Activated CD4-positive, alpha-beta T cell treated with anti-CD3 and anti-CD28 coated beads, Interleukin-2, amount 50 U/mL, for 24 hours (primary cell): ENCODE data around the gene REM2.
"Not testable (repeated sequence)": the region's sequence is repeated elsewhere in the genome, so short reads cannot be mapped to it uniquely, and the experiment has no call there.

Source experiments
- DNase-seq, 2 donors: peaks; one replicate each; pipeline ENCODE4 v3.0.0-alpha.2; 2020; ENCODE audit warnings: low read depth in 1 of 2, low spot score in 1 of 2

REM2 gene

GRCh38 chr14:22848351-22849164 lies 34.5 kb upstream of the REM2 start:
- no peak for DNase-seq

GRCh38 chr14:22849212-22849819 lies 33.7 kb upstream of the REM2 start:
- DNase-seq, result no peak

- DNase-seq, result no peak
Measured at GRCh38 chr14:22850944-22851764, 31.9 kb upstream of the REM2 start.

GRCh38 chr14:22852178-22852577 lies 30.8 kb upstream of the REM2 start:
- not testable (repeated sequence) for DNase-seq

GRCh38 chr14:22852599-22852939 lies 30.5 kb upstream of the REM2 start:
- DNase-seq, result no peak

GRCh38 chr14:22852940-22853767 lies 29.9 kb upstream of the REM2 start:
- peak; percentile 90 to 95 for DNase-seq

GRCh38 chr14:22854296-22854695 lies 28.7 kb upstream of the REM2 start:
- DNase-seq, result not testable (repeated sequence)

- DNase-seq, result no peak
Measured at GRCh38 chr14:22854963-22855724, 27.9 kb upstream of the REM2 start.

- DNase-seq, result no peak
Measured at GRCh38 chr14:22856428-22856827, 26.6 kb upstream of the REM2 start.

GRCh38 chr14:22860377-22860776 lies 22.6 kb upstream of the REM2 start:
- not testable (repeated sequence) for DNase-seq

- no peak for DNase-seq
Measured at GRCh38 chr14:22861651-22862050, 21.4 kb upstream of the REM2 start.

- DNase-seq, result no peak
Measured at GRCh38 chr14:22864979-22865378, 18.0 kb upstream of the REM2 start.

- no peak for DNase-seq
Measured at GRCh38 chr14:22865424-22866405, 17.3 kb upstream of the REM2 start.

GRCh38 chr14:22866874-22867273 lies 16.1 kb upstream of the REM2 start:
- no peak for DNase-seq

- DNase-seq, result no peak
Measured at GRCh38 chr14:22870811-22871223, 12.2 kb upstream of the REM2 start.

GRCh38 chr14:22871224-22872032 lies 11.6 kb upstream of the REM2 start, which contains the start of gene LRP10:
Gene LRP10, plus strand, starts transcription at chr14:22871740. Its CDS starts 564 bp downstream, at chr14:22872304.
- DNase-seq, result peak; percentile 57 to 65

- DNase-seq, result peak; percentile 56 to 63
Measured at GRCh38 chr14:22872033-22872832, 10.8 kb upstream of the REM2 start.
